ENCODE data around the gene SPATA46.
A peak's percentile ranks its signal among the peaks of the same experiment; 100 is the strongest.
"Not testable (repeated sequence)": the region's sequence is repeated elsewhere in the genome, so short reads cannot be mapped to it uniquely, and the experiment has no call there.

The SPATA46 gene

GRCh38 chr1:162360874-162361260 is 15.8 kb downstream of the SPATA46 start:
- TF ChIP-seq CTCF (IDR thresholded peaks at IDR 0.05; ENCODE audit: low read depth, low read length), result no peak
- no peak for DNase-seq (ENCODE audit: extremely low read depth, low read depth)

- DNase-seq (ENCODE audit: extremely low read depth, low read depth), result no peak
- no peak for TF ChIP-seq CTCF (IDR thresholded peaks at IDR 0.05; ENCODE audit: low read depth, low read length)
Observed at GRCh38 chr1:162360237-162360873, 16.3 kb downstream of the SPATA46 start.

GRCh38 chr1:162359523-162360236 is 17.0 kb downstream of the SPATA46 start:
- no peak for DNase-seq (ENCODE audit: extremely low read depth, low read depth)
- TF ChIP-seq CTCF (IDR thresholded peaks at IDR 0.05; ENCODE audit: low read depth, low read length), result no peak

GRCh38 chr1:162358928-162359327 is 17.7 kb downstream of the SPATA46 start:
- no peak for DNase-seq (ENCODE audit: extremely low read depth, low read depth)
- TF ChIP-seq CTCF (IDR thresholded peaks at IDR 0.05; ENCODE audit: low read depth, low read length), result no peak

GRCh38 chr1:162357681-162358266 is 18.9 kb downstream of the SPATA46 start:
- peak; percentile 11 for DNase-seq (ENCODE audit: extremely low read depth, low read depth)
- TF ChIP-seq CTCF (IDR thresholded peaks at IDR 0.05; ENCODE audit: low read depth, low read length), result peak; percentile 50

GRCh38 chr1:162353702-162354101 is 23.0 kb downstream of the SPATA46 start:
- DNase-seq (ENCODE audit: extremely low read depth, low read depth), result no peak
- no peak for TF ChIP-seq CTCF (IDR thresholded peaks at IDR 0.05; ENCODE audit: low read depth, low read length)

- DNase-seq (ENCODE audit: extremely low read depth, low read depth), result no peak
- TF ChIP-seq CTCF (IDR thresholded peaks at IDR 0.05; ENCODE audit: low read depth, low read length), result no peak
Observed at GRCh38 chr1:162353078-162353477, 23.6 kb downstream of the SPATA46 start.

DNA sequence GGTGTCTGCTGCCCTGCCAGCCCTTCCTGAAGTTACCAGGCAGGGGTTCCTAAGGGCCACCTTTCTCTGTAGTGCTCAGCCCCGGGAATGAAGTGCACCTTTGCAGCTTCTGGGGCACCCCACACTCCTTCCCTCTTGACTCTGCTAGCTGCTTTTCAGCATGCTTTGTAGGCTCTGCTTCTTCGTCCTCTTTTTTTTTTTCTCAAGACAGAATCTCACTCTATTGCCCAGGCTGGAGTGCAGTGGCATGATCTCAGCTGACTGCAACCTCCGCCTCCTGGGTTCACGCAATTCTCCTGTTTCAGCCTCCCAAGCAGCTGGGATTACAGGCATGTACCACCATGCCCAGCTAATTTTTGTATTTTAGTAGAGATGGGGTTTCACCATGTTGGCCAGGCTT is 24.8 kb downstream of the SPATA46 start:
- DNase-seq (ENCODE audit: extremely low read depth, low read depth), result not testable (repeated sequence)
